Effector CD4-positive, alpha-beta T cell (primary cell): ENCODE data around the gene GPR146.
"Not testable (repeated sequence)": the region's sequence is repeated elsewhere in the genome, so short reads cannot be mapped to it uniquely, and the experiment has no call there.

Experiments
- DNase-seq: peaks from one replicate; pipeline ENCODE4 v3.0.0-alpha.2; 2020

The GPR146 gene

GRCh38 chr7:1059200-1060091 is 15.1 kb downstream of the GPR146 start:
- DNase-seq: no peak

DNA sequence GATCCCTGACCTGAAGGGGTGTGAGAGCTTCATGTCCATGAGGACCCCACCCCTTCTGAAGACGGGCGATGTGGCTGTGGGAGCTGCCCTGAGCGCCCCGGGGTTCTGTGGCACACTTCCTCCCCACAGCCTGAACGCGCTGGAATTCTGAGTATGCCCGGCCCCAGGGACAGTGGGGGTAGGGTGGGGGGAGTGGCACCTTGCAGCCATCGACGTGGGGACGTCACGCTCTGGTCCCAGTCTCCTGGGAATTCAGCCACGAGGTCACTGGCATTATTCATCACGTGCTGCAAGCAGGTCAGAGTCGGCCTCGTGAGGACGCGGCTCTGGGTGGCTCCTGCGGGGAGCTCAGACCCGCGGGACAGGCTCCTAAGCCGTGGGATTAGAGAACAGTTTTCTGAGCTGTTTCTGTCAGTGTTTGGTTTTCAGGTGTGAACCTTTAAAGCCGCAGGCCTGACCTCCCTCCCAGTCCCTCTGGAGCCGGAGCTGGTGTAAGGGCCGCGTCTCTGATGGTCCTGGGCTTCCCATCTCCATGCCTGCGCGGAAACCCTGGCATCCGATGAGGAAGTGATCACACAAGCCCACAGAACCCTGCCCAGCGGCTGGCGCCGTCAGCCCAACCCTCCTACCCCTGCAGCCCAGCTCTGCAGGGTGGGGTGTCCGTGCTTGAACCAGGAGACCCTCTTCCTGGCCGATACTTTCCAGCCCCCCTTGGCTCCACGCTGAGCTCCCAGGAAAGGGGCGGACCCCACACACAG is 16.1 kb downstream of the GPR146 start:
- no peak for DNase-seq

DNA sequence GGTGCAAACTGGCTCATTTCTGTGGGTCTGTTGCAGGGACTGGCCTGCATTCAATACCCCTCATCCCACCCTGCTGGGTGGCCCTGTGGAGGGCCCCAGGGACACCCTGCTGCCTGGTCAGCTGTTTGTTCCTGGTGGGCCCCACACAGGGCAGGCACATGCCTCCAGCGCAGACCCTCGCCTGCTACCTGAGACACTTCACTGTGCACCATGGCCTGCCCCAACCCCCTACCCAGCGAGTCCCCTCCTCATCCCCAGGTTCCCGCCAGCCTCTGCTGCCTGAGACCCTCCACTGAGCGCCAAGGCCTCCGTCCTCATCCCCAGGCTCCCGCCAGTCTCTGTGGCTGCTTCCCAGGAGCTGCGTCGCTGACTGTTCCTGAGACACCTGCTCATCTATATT is 16.8 kb downstream of the GPR146 start:
- DNase-seq: no peak

DNA sequence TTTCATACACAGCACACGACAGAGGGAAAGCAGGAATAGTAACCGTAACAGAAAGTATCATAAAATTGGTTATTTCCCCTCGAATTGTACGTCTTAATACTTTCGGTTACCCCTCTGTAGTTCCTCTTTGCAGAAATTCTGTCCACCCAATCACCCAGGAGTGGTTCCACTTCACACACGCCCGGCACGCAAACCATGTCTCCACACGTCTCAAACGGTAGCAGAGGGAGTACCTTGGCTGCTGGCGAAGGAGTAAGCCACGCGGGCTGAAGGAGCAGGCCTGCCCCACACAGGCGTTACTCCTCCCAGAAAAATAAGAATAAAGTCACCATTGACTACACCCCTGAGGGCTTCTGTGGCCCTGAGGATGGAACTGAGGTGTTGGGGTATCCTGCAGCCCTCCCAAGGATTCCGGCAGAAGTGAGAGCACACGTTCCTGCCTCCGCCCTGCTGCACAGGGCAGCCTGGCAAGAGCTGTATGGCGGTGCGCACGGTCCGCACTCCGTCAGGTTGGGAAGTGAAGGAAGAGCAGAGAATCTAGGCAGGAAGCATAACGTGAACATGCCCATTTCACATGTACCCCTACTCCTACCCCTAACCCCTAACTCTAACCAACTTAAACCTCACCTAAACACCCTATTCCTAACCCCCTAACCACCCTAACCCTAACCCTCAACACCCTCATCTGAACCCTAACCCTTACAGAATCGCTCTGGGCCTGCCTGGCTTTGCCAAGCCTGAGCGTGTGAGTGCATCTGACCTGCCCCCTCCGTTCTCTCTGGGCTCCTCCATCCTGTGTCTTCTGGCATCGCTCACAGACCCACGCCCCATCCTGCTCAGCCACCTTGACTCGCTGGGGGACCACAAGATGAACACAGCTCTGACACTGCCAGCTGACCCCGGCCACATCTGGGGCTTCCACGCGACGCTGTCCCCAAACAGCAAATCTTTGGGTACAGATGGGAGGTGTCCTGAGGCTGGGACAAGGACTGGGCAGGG is 18.2 kb downstream of the GPR146 start:
- DNase-seq: no peak

- DNase-seq: no peak
These were observed 19.0 kb downstream of the GPR146 start for GRCh38 chr7:1063361-1063760.

DNA sequence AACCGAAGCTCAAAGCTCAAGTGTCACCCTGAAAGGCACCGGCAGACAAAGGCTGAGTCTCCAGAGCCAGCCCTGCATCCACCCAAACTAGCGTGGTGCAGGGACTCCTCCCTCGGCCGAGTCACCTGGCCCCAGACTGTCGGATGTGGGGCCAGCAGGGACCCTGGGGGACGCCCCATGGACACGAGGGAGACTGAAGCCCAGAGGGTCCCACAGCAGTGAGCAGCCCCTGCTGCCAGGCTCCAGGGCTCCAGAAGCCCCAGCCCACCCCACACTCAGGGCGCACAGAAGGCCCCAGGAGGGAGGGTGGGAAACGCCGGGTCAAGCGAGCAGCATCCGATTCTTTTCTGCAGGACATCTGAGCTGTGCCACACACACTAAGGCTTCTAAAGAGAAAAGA is 20.2 kb downstream of the GPR146 start:
- DNase-seq: no peak

GRCh38 chr7:1065263-1065584 is 20.9 kb downstream of the GPR146 start:
- DNase-seq: no peak

DNA sequence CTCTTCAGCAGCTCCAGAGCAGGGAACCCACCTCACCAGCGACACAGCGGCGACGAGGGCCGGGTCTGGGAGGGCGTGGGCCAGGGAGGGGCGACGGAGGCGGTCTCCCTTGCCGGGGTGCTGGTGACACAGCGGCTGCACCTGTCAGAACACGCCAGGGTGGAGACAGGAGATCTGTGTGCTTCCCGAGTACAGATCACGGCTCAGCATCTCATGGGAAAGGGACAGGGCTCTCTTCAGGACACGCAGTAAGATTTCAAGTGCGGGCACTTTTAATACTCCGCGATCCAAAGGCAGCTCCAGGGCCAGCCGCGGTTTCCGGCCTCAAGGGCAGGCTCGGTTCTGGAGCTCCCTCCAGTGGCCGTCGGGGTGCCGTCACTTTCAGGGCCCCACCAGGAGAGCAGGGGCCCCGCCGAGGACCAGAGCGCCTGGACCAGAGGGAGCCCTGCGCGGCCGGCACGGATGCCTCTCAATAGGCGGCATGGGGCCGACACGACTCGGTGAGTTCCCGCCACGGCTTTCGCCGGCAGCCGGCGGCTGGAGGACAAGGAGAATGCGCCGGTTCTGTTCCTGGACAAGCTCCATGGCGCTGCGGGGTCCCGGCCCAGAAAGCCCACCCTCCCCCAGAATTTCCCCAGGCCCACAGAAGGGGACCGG is 21.4 kb downstream of the GPR146 start:
- peak; percentile 81 for DNase-seq

- DNase-seq: no peak
These were observed 21.9 kb downstream of the GPR146 start for GRCh38 chr7:1066242-1066588.

DNA sequence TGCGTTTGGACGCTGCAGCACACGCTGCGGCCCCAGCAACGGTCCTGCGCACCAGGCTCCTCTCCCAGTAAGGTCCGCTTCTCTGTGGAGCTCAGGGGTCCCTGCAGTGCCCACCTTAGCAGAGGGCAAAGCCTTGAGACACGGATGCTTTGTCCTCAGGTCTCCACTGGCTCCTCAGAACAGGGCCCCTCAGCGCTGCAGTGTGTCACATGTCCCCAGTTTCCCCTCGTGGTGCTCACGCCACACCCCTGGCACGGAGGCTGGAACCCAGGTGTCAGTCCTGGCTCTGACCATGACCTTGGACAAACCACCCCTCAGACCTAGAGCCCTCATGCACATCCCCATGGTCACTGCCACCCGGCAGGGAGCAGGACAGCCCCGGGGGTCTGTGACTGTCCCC is 23.7 kb downstream of the GPR146 start:
- no peak for DNase-seq

GRCh38 chr7:1068619-1069018 is 24.3 kb downstream of the GPR146 start:
- DNase-seq: no peak

DNA sequence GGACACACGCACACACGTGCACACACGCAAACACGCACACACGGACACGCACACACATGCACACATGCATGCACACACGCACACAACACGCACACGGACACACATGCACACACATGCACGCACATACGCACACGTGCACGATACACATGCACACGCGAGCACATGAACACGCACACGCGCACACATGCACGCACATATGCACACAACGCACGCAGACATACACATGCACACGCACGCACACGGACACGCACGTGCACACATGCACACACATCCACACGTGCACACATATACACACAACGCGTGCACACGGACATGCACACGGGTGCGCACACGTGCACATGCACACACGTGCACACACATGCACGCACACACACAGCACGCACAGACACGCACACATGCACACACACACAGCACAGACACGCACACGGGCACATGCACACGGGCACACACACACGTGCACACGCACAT is 26.2 kb downstream of the GPR146 start:
- DNase-seq: no peak

GRCh38 chr7:1071731-1072254 is 27.4 kb downstream of the GPR146 start:
- DNase-seq: no peak

DNA sequence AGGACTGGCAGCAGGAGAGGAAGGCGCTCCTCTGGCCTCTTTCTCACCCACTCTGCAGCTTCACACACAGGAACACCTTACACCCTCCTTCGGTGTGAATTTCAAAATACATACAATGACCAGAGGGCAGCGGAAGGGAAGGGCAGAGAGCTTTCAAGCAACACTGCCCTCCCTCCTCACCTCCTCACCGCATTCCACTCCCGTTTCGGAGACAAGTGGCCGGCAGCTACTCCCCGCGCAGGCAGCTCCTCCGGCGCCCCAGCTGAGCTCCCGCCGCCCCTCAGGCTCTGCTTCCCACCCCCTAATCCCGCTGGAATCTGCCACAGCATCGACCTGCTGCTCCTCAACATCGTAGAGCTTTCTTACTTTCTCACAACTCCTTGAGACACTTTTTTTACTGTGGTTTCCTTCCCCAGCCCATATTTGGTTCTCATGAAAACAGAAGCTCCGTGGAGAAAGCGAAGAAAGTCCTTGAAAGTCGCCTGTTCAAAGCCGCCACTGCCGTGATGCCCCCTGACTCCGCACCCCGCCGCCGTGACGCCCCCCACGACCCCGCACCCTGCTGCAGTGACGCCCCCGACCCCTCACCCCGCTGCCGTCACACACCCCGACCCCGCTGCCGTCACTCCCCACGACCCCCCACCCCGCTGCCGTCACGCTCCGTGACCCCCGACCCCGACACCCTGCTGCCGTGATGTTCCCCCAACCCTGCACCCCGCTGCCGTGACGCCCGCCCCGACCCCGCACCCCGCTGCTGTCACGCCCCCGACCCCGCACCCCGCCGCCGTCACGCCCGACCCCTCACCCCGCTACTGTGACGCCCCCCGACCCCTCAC is 29.0 kb downstream of the GPR146 start:
- DNase-seq: no peak

DNA sequence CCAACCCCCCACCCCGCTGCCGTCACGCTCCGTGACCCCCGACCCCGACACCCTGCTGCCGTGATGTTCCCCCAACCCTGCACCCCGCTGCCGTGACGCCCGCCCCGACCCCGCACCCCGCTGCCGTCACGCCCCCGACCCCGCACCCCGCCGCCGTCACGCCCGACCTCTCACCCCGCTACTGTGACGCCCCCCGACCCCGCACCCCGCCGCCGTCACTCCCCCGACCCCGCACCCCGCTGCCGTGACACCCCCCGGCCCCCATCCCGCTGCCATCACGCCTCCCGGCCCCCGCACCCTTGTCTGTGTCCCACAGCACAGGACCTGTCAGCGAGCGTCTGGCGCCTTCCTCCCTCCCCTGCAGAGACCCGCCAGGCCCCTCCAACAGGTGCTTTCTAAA is 29.7 kb downstream of the GPR146 start:
- DNase-seq: not testable (repeated sequence)

DNA sequence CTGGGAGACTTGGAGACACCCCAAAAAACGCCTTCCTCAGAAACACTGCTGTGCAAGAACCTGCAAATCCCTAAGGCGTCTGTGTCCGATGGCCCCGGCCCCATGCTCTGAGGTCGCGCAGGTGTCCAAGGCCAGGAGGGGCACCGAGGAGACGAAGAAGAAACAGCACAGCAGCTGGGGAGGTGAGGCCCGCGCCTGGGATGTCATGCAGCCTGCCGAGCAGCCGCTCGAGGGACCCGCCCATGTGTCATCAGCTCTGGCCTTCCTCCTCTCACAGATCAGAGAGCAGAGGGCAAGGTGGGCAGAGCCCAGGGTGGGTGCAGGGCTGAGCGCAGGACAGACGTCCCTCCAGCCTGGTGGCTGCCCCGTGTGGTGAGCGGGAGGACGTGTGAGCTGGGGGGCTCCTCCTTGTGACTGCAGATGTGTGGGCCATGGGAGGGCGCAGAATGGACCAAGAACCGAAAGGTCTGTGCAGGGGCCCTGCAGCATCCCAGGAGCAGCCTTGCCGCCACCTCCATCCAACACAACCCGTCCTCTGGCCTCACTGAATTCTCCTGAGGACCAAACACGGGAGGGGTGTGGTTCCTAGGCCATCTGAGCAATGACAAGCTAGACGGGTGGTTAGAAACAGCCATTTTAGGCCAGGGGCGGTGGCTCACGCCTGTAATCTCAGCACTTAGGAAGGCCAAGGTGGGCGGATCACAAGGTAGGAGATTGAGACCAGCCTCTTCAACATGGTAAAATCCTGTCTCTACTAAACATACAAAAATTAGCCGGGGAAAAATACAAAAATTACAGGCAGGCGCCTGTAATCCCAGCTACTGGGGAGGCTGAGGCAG is 30.5 kb downstream of the GPR146 start:
- DNase-seq: no peak

- no peak for DNase-seq
These were observed 32.1 kb downstream of the GPR146 start for GRCh38 chr7:1076184-1077072.

DNA sequence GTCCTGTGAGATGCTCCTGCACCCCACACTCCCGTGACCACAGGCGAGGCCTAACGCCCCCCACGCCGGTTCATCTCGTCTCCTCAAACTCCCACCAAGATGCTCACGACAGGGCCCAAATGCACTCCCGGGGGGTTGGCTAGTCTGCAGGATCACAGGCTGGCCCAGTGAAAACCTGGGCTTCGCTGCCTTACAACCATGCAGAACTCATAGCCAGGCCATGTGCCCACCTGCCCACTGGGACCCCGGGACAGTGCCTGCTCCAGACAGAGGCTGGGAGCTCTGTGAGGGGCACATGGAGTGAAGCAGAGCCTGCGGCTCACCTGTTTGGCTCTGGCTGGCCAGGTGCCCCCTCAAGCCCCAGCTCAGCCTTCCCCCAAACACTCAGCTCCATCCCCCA is 34.2 kb downstream of the GPR146 start:
- no peak for DNase-seq

DNA sequence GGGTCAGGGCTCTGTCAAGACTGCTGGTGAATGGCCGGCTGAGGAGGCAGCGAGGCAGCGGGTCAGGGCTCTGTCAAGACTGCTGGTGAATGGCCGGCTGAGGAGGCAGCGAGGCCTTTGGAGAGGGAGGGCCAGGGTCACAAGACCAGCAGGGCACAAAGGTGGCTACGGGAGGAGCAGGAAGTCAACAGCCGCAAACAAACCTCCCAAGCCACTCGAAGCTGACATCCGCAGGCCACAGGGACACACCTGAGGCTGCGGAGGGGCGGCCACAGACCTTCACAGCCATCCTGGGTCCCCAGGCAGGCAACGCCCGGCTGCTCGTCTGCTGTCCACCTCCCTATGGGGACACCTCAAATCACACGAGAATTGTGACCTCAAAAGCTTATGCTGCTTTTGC is 34.6 kb downstream of the GPR146 start:
- DNase-seq: no peak
